Hepatocyte (in vitro differentiated cells): Measurements from ENCODE around the gene NOS1.

Experiments
- CTCF ChIP-seq: fragments of 200-600 bp; sonication (generic); IDR thresholded peaks from 2 replicates; pipeline ENCODE4 v1.5.1; 2016; ENCODE audit warnings: antibody characterized with exemption, mild to moderate bottlenecking; ENCODE audit not compliant: poor library complexity
- EZH2 ChIP-seq: fragments of 200-600 bp; sonication (generic); IDR thresholded peaks from 2 replicates; pipeline ENCODE4 v1.6.1; 2016; ENCODE audit warnings: antibody characterized with exemption, mild to moderate bottlenecking, borderline replicate concordance

GRCh38 chr12:117331691-117332090 is 29.7 kb downstream of the NOS1 start:
- TF ChIP-seq CTCF (no peak), EZH2 (no peak)
